Brain microvascular endothelial cell (primary cell): ENCODE measurements around the gene NFIB.

Experiments
- DNase-seq: peaks from one replicate; pipeline ENCODE4 v3.0.0-alpha.2; 2020
- H3K27ac ChIP-seq: fragments of 250-450 bp; sonication (Bioruptor Pico); 2 replicates; pipeline ENCODE4 v1.5.1; 2020; ENCODE audit warnings: mild to moderate bottlenecking, moderate library complexity
- H3K27me3 ChIP-seq: fragments of 250-450 bp; sonication (Bioruptor Pico); replicated peaks from 2 replicates; pipeline ENCODE4 v1.5.1; 2020; ENCODE audit warnings: mild to moderate bottlenecking
- H3K36me3 ChIP-seq: fragments of 250-450 bp; sonication (Bioruptor Pico); replicated peaks from 2 replicates; pipeline ENCODE4 v1.5.1; 2020; ENCODE audit warnings: mild to moderate bottlenecking
- H3K4me3 ChIP-seq: 2 replicates; pipeline ENCODE4 v1.5.1; 2011; ENCODE audit warnings: low read depth, mild to moderate bottlenecking, control low read depth, low read length, moderate library complexity
- CTCF ChIP-seq: IDR thresholded peaks from 2 replicates; pipeline ENCODE4 v1.5.1; 2011; ENCODE audit warnings: low read depth, mild to moderate bottlenecking, moderate library complexity, low read length, control low read depth, inconsistent platforms; ENCODE audit errors: missing control alignments
- in situ Hi-C: cut with HindIII; loops from 2 replicates; pipeline ENCODE4 v1.10.0; 2017; ENCODE audit warnings: low sequenced_read_pairs, low pct_ligation_motif_present

NFIB gene

GRCh38 chr9:14220256-14220655 is 93.7 kb downstream of the NFIB start:
- H3K36me3 ChIP-seq = no peaks in the 10 kb centered on the region
- in situ Hi-C loops = no loop called here
- no peak for DNase-seq
- H3K4me3 ChIP-seq = no peak overlapping the region
- H3K27me3 ChIP-seq = no peaks in the 10 kb centered on the region
- H3K27ac ChIP-seq = no peak overlapping the region
- TF ChIP-seq CTCF = no peak

GRCh38 chr9:14219850-14220249 is 94.1 kb downstream of the NFIB start:
- in situ Hi-C loops = no loop called here
- TF ChIP-seq CTCF = no peak
- Histone ChIP-seq H3K36me3 (no peaks in the 10 kb centered on the region), H3K4me3 (no peak overlapping the region), H3K27me3 (no peaks in the 10 kb centered on the region), H3K27ac (no peak overlapping the region)
- DNase-seq = no peak

- DNase-seq = no peak
- in situ Hi-C loops = no loop called here
- TF ChIP-seq CTCF = no peak
Measured at GRCh38 chr9:14218253-14218652, 95.7 kb downstream of the NFIB start.

GRCh38 chr9:14216612-14217194 is 97.2 kb downstream of the NFIB start:
- H3K27me3 ChIP-seq = no peaks in the 10 kb centered on the region
- no peak overlapping the region for H3K27ac ChIP-seq
- H3K36me3 ChIP-seq = no peaks in the 10 kb centered on the region
- TF ChIP-seq CTCF = no peak
- no peak for DNase-seq
- in situ Hi-C loops = no loop called here
- no peak overlapping the region for H3K4me3 ChIP-seq

More at GRCh38 chr9:14218253-14218652, 95.7 kb downstream of the NFIB start:
- H3K36me3 ChIP-seq = no peaks in the 10 kb centered on the region
- no peak overlapping the region for H3K4me3 ChIP-seq
- no peaks in the 10 kb centered on the region for H3K27me3 ChIP-seq
- no peak overlapping the region for H3K27ac ChIP-seq

GRCh38 chr9:14215614-14216013 is 98.3 kb downstream of the NFIB start:
- Histone ChIP-seq H3K4me3 (no peak overlapping the region), H3K27me3 (no peaks in the 10 kb centered on the region), H3K36me3 (no peaks in the 10 kb centered on the region), H3K27ac (peak overlapping the region; percentile 49)
- in situ Hi-C loops = no loop called here
- no peak for TF ChIP-seq CTCF
- no peak for DNase-seq

- no peak overlapping the region for H3K4me3 ChIP-seq
- in situ Hi-C loops = no loop called here
- no peak for TF ChIP-seq CTCF
- H3K27ac ChIP-seq = no peak overlapping the region
- H3K36me3 ChIP-seq = no peaks in the 10 kb centered on the region
- DNase-seq = no peak
- H3K27me3 ChIP-seq = no peaks in the 10 kb centered on the region
Measured at GRCh38 chr9:14214693-14215092, 99.2 kb downstream of the NFIB start.
